Stimulated activated naive CD8-positive, alpha-beta T cell treated with anti-CD3 and anti-CD28 coated beads, Interleukin-15, Interleukin-2, amounts not matched to agents 100 ng/mL and 50 ng/mL, for 24 hours (primary cell): ENCODE data around the gene SLC35A3.
A peak's percentile ranks its signal among the peaks of the same experiment; 100 is the strongest.

ENCODE experiments used
- H3K27ac Mint-ChIP-seq: one replicate; pipeline ENCODE4 v1.8.0; 2021; ENCODE audit warnings: mild to moderate bottlenecking, mixed read lengths
- H3K27me3 Mint-ChIP-seq: one replicate; pipeline ENCODE4 v1.8.0; 2021; ENCODE audit warnings: mixed read lengths
- H3K36me3 Mint-ChIP-seq: one replicate; pipeline ENCODE4 v1.8.0; 2021; ENCODE audit warnings: low read depth, mixed read lengths
- H3K4me1 Mint-ChIP-seq: one replicate; pipeline ENCODE4 v1.8.0; 2021; ENCODE audit warnings: low read depth, mixed read lengths
- H3K4me3 Mint-ChIP-seq: one replicate; pipeline ENCODE4 v1.8.0; 2021; ENCODE audit warnings: mild to moderate bottlenecking, mixed read lengths
- H3K9me3 Mint-ChIP-seq: one replicate; pipeline ENCODE4 v1.8.0; 2021; ENCODE audit warnings: mixed read lengths

Gene SLC35A3

DNA sequence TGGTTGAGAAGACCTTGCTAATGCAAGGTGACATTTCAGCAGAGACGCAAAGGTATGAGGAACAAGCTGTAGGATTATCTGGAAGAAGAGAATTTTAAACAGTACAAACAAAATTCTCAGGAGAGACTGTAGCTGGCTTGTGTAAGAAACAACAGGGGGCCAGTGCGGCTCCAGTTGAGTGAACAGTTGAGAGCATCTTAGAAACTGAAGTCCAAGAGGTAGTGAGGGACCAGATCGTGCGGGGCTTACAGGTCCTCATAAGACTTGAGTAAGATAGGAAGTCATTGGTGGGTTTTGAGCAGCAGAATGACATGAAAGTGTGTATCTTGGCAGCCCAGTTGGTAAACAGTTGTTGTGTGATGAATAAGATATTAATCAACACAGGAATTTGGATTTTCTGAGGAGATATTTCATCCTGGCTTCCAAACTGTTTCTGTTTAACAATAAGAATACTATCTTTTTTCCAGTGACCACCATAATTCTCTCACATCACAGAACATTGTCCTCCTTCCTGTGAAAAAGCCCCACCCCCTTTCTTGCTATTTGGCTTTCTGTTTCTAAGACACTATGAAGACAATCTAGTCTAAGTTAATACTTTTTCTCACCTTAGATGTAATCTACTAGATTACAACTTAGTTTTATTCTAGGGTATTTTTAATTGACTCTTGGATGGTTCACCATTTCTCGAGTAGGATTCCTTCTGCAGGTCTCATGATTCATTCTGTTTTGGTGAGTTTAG is 100.6 kb downstream of the SLC35A3 start:
- Mint-ChIP-seq H3K27me3 (no peaks in the 10 kb centered on the region), H3K27ac (peak overlapping the region; percentile 1), H3K4me1 (peaks cover 18% of the 10 kb centered on the region), H3K9me3 (no peaks in the 10 kb centered on the region), H3K4me3 (no peak overlapping the region), H3K36me3 (peaks cover 72% of the 10 kb centered on the region)

DNA sequence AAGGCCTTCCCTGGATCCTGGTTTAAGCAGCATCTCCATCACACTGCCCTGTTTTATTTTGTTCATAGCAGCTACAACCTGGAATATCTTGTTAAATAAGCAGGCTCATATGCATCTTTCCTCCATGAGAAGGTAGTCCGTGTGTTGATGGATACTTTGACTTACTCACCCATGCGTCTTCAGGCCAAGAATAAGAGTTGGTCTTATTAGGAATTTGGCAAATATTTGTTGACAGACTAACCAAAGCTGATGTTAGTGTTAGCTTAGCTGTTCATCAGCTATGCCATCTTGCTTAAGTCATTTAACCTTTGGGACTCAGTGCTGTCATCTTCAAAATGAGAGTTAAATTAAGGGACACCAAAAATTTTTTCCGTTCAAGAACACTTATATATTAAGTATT is 103.7 kb downstream of the SLC35A3 start:
- no peaks in the 10 kb centered on the region for H3K9me3 Mint-ChIP-seq
- H3K27ac Mint-ChIP-seq, result peak overlapping the region; percentile 2
- H3K27me3 Mint-ChIP-seq, result no peaks in the 10 kb centered on the region
- peaks cover 18% of the 10 kb centered on the region for H3K4me1 Mint-ChIP-seq
- H3K4me3 Mint-ChIP-seq, result no peak overlapping the region
- H3K36me3 Mint-ChIP-seq, result peaks cover 70% of the 10 kb centered on the region

DNA sequence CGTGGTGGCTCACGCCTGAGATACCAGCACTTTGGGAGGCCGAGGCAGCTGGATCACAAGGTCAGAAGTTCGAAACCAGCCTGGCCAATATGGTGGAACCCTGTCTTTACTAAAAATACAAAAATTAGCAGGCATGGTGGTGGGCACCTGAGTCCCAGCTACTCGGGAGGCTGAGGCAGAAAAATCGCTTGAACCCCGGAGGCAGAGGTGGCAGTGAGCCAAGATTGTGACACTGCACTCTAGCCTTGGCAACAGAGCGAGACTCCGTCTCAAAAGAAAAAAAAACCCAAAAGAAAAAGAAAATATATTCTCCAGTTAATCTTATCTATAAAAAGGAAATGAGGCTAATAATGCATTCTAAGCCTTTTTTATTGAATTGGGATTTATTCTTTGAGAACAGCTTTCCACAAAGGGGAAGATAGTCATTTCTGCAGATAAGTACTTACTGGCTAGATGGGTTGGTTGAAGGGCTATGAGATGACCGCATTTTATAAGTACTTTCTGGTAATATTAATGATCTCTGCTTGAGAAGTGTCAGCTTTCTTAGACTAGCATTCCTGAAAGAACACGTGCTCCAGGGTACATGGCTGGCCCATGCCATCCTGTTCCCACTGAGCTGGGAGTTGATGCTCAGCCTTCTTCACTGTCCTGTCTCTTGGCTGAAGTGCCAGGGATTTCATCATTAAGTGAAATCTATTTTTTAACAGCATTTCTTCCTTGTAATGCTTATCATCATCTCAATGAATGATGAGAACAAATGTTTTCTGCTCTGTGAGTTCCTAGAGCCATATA is 105.0 kb downstream of the SLC35A3 start:
- Mint-ChIP-seq H3K9me3 (no peaks in the 10 kb centered on the region), H3K27me3 (no peaks in the 10 kb centered on the region), H3K4me3 (no peak overlapping the region), H3K4me1 (peaks cover 18% of the 10 kb centered on the region), H3K36me3 (peaks cover 70% of the 10 kb centered on the region), H3K27ac (no peak overlapping the region)

DNA sequence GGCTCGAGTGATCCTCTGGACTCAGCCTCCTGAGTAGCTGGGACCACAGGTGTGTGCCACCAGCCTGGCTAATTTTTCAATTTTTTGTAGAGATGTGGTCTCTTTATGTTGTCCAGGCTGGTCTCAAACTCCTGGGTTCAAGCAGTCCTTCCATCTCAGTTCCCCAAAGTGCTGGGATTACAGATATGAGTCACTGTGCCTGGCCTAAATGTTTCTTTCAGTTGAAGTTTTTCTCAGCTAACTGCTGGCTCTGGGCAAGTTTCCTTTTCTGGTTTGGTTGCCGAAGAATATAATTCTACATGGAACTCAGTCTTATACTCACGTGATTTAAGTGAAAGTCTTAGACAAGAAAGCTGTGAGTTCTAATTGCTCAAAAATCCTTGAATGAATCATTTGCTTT is 106.0 kb downstream of the SLC35A3 start:
- H3K9me3 Mint-ChIP-seq, result no peaks in the 10 kb centered on the region
- peak overlapping the region; percentile 53 for H3K27ac Mint-ChIP-seq
- no peaks in the 10 kb centered on the region for H3K27me3 Mint-ChIP-seq
- no peak overlapping the region for H3K4me3 Mint-ChIP-seq
- H3K36me3 Mint-ChIP-seq, result peaks cover 66% of the 10 kb centered on the region
- H3K4me1 Mint-ChIP-seq, result peaks cover 18% of the 10 kb centered on the region

DNA sequence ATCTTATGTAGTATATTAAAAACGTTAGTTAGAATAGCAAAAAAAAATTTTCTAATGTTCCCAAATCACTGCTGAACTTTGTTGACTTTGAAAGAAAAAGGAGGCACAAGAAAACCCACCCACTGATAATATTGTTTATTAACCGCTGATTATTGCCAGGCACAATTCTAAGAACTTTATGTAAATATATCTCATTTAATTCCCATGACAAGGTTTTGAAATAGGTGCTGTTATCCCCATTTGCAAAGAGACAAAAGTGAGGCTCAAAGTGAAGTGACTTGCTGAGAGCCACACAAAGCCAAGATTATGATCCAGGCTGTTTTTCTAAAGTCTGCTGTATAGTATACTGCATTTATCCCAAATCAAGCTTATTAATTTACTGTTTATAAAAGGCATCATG is 106.5 kb downstream of the SLC35A3 start:
- Mint-ChIP-seq H3K27ac (no peak overlapping the region), H3K9me3 (no peaks in the 10 kb centered on the region), H3K27me3 (no peaks in the 10 kb centered on the region), H3K36me3 (peaks cover 61% of the 10 kb centered on the region), H3K4me3 (no peak overlapping the region), H3K4me1 (peaks cover 16% of the 10 kb centered on the region)

DNA sequence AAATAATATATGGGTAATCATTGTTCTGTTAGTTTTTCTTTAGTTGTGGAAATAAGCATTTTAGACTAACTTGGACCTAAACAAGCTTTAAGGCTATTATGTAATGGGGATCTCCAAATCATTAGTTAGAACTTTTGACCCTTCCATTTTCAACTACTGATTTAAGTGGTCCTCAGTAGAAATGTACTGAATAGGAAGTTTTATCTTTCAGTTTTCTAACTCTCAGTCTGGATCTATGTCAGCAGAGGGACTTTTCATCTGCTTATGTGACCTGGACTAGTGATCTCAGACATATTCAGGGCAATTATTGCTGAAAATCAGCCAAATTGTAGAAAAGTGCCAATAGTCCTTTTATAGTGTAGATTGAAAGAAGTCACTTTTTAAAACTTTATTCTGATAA is 106.9 kb downstream of the SLC35A3 start:
- H3K27ac Mint-ChIP-seq, result no peak overlapping the region
- no peak overlapping the region for H3K4me3 Mint-ChIP-seq
- peaks cover 61% of the 10 kb centered on the region for H3K36me3 Mint-ChIP-seq
- peaks cover 12% of the 10 kb centered on the region for H3K4me1 Mint-ChIP-seq
- no peaks in the 10 kb centered on the region for H3K9me3 Mint-ChIP-seq
- no peaks in the 10 kb centered on the region for H3K27me3 Mint-ChIP-seq

DNA sequence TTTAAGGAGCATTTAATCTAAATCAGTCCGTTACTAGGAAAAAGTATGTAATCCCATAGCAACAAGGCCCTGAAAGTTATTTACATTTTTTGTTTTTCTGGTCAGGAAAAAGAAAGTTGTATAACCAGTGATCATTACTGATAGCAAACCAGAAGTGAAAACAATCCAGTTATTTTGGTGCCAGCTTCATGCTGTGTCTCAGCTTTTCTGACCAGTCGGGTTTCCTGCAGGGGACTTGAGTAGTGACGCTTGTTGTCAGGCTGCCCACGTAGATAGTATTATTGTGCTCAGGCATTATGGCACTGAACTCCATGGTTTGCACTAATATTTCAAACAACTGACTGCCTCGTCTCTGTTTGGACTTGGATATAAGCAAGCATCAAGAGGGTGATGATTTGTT is 107.7 kb downstream of the SLC35A3 start:
- H3K4me3 Mint-ChIP-seq, result no peak overlapping the region
- H3K36me3 Mint-ChIP-seq, result peaks cover 61% of the 10 kb centered on the region
- peak overlapping the region; percentile 43 for H3K27ac Mint-ChIP-seq
- H3K9me3 Mint-ChIP-seq, result no peaks in the 10 kb centered on the region
- no peaks in the 10 kb centered on the region for H3K27me3 Mint-ChIP-seq
- H3K4me1 Mint-ChIP-seq, result peaks cover 12% of the 10 kb centered on the region

DNA sequence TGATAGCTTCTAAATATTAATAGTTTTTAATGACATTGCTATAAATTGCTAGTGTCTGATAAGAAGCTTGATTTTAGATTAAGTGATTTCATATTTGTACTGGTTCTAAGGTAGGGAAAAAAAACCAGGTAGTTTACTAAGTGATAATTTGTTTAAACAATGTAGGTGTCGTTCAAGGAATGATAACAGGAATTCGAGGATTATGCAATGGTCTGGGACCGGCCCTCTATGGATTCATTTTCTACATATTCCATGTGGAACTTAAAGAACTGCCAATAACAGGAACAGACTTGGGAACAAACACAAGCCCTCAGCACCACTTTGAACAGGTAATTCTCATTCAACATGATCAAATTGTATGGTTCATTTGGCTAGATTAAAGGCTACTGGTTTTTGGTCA is 110.5 kb downstream of the SLC35A3 start:
- Mint-ChIP-seq H3K9me3 (no peaks in the 10 kb centered on the region), H3K4me3 (no peak overlapping the region), H3K27ac (no peak overlapping the region), H3K4me1 (peaks cover 7% of the 10 kb centered on the region), H3K36me3 (peaks cover 48% of the 10 kb centered on the region), H3K27me3 (no peaks in the 10 kb centered on the region)
